GM12872 (cell line): ENCODE measurements around the gene PELI2.

Experiments used
- TF ChIP-seq, protein P1 (sequence below): IDR thresholded peaks from 3 replicates; pipeline ENCODE4 v1.5.1; 2011; ENCODE audit warnings: low read depth, mild to moderate bottlenecking, low read length, moderate library complexity; ENCODE audit not compliant: insufficient read depth

Gene PELI2

GRCh38 chr14:56150645-56151345 is 32.6 kb downstream of the PELI2 start:
- TF ChIP-seq, protein P1, sequence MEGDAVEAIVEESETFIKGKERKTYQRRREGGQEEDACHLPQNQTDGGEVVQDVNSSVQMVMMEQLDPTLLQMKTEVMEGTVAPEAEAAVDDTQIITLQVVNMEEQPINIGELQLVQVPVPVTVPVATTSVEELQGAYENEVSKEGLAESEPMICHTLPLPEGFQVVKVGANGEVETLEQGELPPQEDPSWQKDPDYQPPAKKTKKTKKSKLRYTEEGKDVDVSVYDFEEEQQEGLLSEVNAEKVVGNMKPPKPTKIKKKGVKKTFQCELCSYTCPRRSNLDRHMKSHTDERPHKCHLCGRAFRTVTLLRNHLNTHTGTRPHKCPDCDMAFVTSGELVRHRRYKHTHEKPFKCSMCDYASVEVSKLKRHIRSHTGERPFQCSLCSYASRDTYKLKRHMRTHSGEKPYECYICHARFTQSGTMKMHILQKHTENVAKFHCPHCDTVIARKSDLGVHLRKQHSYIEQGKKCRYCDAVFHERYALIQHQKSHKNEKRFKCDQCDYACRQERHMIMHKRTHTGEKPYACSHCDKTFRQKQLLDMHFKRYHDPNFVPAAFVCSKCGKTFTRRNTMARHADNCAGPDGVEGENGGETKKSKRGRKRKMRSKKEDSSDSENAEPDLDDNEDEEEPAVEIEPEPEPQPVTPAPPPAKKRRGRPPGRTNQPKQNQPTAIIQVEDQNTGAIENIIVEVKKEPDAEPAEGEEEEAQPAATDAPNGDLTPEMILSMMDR: peak; percentile 39; the same call in 2 of the 3 replicates

DNA sequence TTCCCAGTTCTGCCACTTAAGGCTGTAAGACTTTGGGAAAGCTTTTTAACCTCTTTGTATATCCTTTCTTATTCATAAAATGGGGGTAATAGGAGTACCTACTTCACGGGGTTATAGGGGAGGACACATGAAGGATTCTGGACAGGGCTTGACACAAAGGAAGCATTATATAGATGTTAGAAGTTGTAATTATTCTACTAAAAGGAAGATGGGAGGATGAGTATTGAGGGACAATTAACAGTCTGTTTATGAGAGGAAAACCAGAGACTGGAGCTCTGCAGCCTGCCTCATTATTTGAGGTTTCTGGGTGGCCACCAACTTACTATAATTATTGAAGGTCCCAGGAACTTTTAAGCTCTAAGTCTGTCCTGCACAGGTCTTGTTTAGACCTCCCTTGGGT is 34.0 kb downstream of the PELI2 start:
- TF ChIP-seq, protein P1: no peak

- TF ChIP-seq, protein P1: no peak
These were observed 35.1 kb downstream of the PELI2 start for GRCh38 chr14:56153267-56153666.

- TF ChIP-seq, protein P1: no peak
These were observed 36.1 kb downstream of the PELI2 start for GRCh38 chr14:56154321-56154720.

GRCh38 chr14:56156096-56156495 is 37.9 kb downstream of the PELI2 start:
- TF ChIP-seq, protein P1: no peak

GRCh38 chr14:56159066-56159465 is 40.9 kb downstream of the PELI2 start:
- TF ChIP-seq, protein P1: no peak

GRCh38 chr14:56160088-56160487 is 41.9 kb downstream of the PELI2 start:
- TF ChIP-seq, protein P1: no peak
